GM23338 (cell line): ENCODE results near the gene GUCD1. TPM values are rescaled to one million over a fixed set of nuclear protein-coding genes. Genes with fewer than 3 reads are reported as not detected.
A peak's percentile ranks its signal among the peaks of the same experiment; 100 is the strongest.

ENCODE experiments used
- ATAC-seq: fragments of 200-7000 bp; cut with Tn5 transposase; 3 replicates; pipeline ENCODE4 v1.9.1; 2020
- DNase-seq: peaks from one replicate; pipeline ENCODE4 v3.0.0-alpha.2; 2015; ENCODE audit warnings: low spot score
- H2AFZ ChIP-seq: fragments of 200-600 bp; sonication (generic); 2 replicates; pipeline ENCODE4 v1.8.0; 2016; ENCODE audit warnings: antibody characterized with exemption, mild to moderate bottlenecking, moderate library complexity
- H3F3A ChIP-seq: fragments of 200-600 bp; sonication (generic); replicated peaks from 2 replicates; pipeline ENCODE4 v1.8.0; 2017; ENCODE audit warnings: antibody characterized with exemption, mixed run types, low read depth
- H3K27ac ChIP-seq: fragments of 200-600 bp; sonication (generic); 2 replicates; pipeline ENCODE4 v1.6.1; 2016; ENCODE audit warnings: low read depth
- H3K27me3 ChIP-seq: fragments of 200-600 bp; sonication (generic); 2 replicates; pipeline ENCODE4 v1.8.0; 2016; ENCODE audit warnings: mild to moderate bottlenecking, mixed run types, moderate library complexity; ENCODE audit not compliant: insufficient read depth
- H3K36me3 ChIP-seq: fragments of 200-600 bp; sonication (generic); 2 replicates; pipeline ENCODE4 v1.8.0; 2016; ENCODE audit warnings: mild to moderate bottlenecking; ENCODE audit not compliant: insufficient read depth
- H3K4me1 ChIP-seq: fragments of 200-600 bp; sonication (generic); 2 replicates; pipeline ENCODE4 v1.8.0; 2016; ENCODE audit warnings: mild to moderate bottlenecking, moderate library complexity; ENCODE audit not compliant: insufficient read depth
- H3K4me2 ChIP-seq: fragments of 200-600 bp; sonication (generic); 2 replicates; pipeline ENCODE4 v1.7.1; 2017; ENCODE audit warnings: mixed run types
- H3K4me3 ChIP-seq: fragments of 200-600 bp; sonication (generic); 2 replicates; pipeline ENCODE4 v1.6.1; 2016; ENCODE audit warnings: mixed run types
- H3K79me2 ChIP-seq: fragments of 200-600 bp; sonication (generic); replicated peaks from 2 replicates; pipeline ENCODE4 v1.8.0; 2017; ENCODE audit warnings: mild to moderate bottlenecking; ENCODE audit not compliant: insufficient read depth
- H3K9me2 ChIP-seq: fragments of 200-600 bp; sonication (generic); 2 replicates; pipeline ENCODE4 v1.8.0; 2017; ENCODE audit not compliant: insufficient read depth
- H4K20me1 ChIP-seq: fragments of 200-600 bp; sonication (generic); replicated peaks from 2 replicates; pipeline ENCODE4 v1.8.0; 2017; ENCODE audit warnings: mild to moderate bottlenecking; ENCODE audit not compliant: insufficient read depth
- H3K27ac Mint-ChIP-seq: 2 replicates; pipeline ENCODE4 v1.8.0; 2020; ENCODE audit warnings: inconsistent platforms, mild to moderate bottlenecking, moderate library complexity, mixed read lengths
- H3K27me3 Mint-ChIP-seq: 3 replicates; pipeline ENCODE4 v1.8.0; 2022; ENCODE audit warnings: low read depth, mild to moderate bottlenecking, moderate library complexity, mixed read lengths, inconsistent platforms; ENCODE audit not compliant: insufficient read depth, poor library complexity
- H3K36me3 Mint-ChIP-seq: 3 replicates; pipeline ENCODE4 v1.8.0; 2021; ENCODE audit warnings: low read depth, mild to moderate bottlenecking, inconsistent platforms, moderate library complexity, mixed read lengths
- H3K4me1 Mint-ChIP-seq: 3 replicates; pipeline ENCODE4 v1.8.0; 2020; ENCODE audit warnings: mild to moderate bottlenecking, inconsistent platforms, mixed read lengths
- H3K4me3 Mint-ChIP-seq: 3 replicates; pipeline ENCODE4 v1.8.0; 2021; ENCODE audit warnings: moderate library complexity, mild to moderate bottlenecking, inconsistent platforms, mixed read lengths
- H3K9me3 Mint-ChIP-seq: 3 replicates; pipeline ENCODE4 v1.8.0; 2020; ENCODE audit warnings: moderate library complexity, mild to moderate bottlenecking, inconsistent platforms, mixed read lengths
- CREB1 ChIP-seq: fragments of 250-450 bp; sonication (Bioruptor Pico); IDR thresholded peaks from 2 replicates; pipeline ENCODE4 v1.5.0; 2020; ENCODE audit warnings: low read depth, mild to moderate bottlenecking, moderate library complexity
- CTCF ChIP-seq, 2 experiments: fragments of 200-600 bp in 1 of 2; sonication (generic) in 1 of 2; conservative IDR thresholded peaks; 2 replicates each; pipeline versions ENCODE4 v1.5.1 to v1.6.1; 2016 to 2017; ENCODE audit warnings: antibody characterized with exemption in 2 of 2, low read depth in 2 of 2, mild to moderate bottlenecking in 2 of 2, moderate library complexity in 1 of 2
- ETS1 ChIP-seq: IDR thresholded peaks from 2 replicates; pipeline ENCODE4 v1.6.1; 2016; ENCODE audit warnings: antibody characterized with exemption
- EZH2 ChIP-seq: fragments of 200-600 bp; sonication (generic); IDR thresholded peaks from one replicate; pipeline ENCODE4 v1.8.0; 2017; ENCODE audit warnings: antibody characterized with exemption, mild to moderate bottlenecking, low read depth; ENCODE audit not compliant: unreplicated experiment
- EZH2phosphoT487 ChIP-seq: fragments of 200-600 bp; sonication (generic); IDR thresholded peaks from one replicate; pipeline ENCODE4 v1.8.1; 2018; ENCODE audit warnings: antibody characterized with exemption; ENCODE audit not compliant: unreplicated experiment
- JUNB ChIP-seq: IDR thresholded peaks from one replicate; pipeline ENCODE4 v1.6.1; 2016; ENCODE audit warnings: antibody characterized with exemption; ENCODE audit not compliant: unreplicated experiment
- NANOG ChIP-seq: IDR thresholded peaks from 2 replicates; pipeline ENCODE4 v1.6.1; 2016; ENCODE audit warnings: antibody characterized with exemption, borderline replicate concordance
- POLR2AphosphoS5 ChIP-seq: IDR thresholded peaks from 2 replicates; pipeline ENCODE4 v1.6.1; 2016; ENCODE audit warnings: antibody characterized with exemption, low read depth
- REST ChIP-seq: IDR thresholded peaks from one replicate; pipeline ENCODE4 v1.6.1; 2018; ENCODE audit warnings: antibody characterized with exemption; ENCODE audit not compliant: unreplicated experiment
- STAT1 ChIP-seq: IDR thresholded peaks from one replicate; pipeline ENCODE4 v1.6.1; 2016; ENCODE audit warnings: antibody characterized with exemption; ENCODE audit not compliant: unreplicated experiment
- ZNF114 ChIP-seq: fragments of 250-450 bp; sonication (Bioruptor Pico); IDR thresholded peaks from 2 replicates; pipeline ENCODE4 v1.5.0; 2020; ENCODE audit warnings: mild to moderate bottlenecking, moderate library complexity
- ZNF331 ChIP-seq: fragments of 250-450 bp; sonication (Bioruptor Pico); IDR thresholded peaks from 2 replicates; pipeline ENCODE4 v1.5.0; 2020; ENCODE audit warnings: low read depth, mild to moderate bottlenecking, moderate library complexity
- ZNF462 ChIP-seq: fragments of 250-450 bp; sonication (Bioruptor Pico); IDR thresholded peaks from 2 replicates; pipeline ENCODE4 v1.5.0; 2020; ENCODE audit warnings: mild to moderate bottlenecking, moderate library complexity
- polyA plus RNA-seq: library from polyadenylated mRNA; unstranded; fragments of >200 nt; fragmentation: Nextera tagmentation; extraction: Ambion mirVana; gene quantifications from 2 replicates; pipeline ENCODE4 v1.2.1, GENCODE V29; 2016
- total RNA-seq: library from RNA; depleted of rRNA; stranded (reverse); fragments of >200 nt; shearing (Covaris generic); gene quantifications from 2 replicates; pipeline ENCODE4 v1.2.3, GENCODE V29; 2014

GUCD1 gene
- total and polyA plus RNA-seq, 2 experiments from 2014 or later = 39.0 to 106 TPM

DNA sequence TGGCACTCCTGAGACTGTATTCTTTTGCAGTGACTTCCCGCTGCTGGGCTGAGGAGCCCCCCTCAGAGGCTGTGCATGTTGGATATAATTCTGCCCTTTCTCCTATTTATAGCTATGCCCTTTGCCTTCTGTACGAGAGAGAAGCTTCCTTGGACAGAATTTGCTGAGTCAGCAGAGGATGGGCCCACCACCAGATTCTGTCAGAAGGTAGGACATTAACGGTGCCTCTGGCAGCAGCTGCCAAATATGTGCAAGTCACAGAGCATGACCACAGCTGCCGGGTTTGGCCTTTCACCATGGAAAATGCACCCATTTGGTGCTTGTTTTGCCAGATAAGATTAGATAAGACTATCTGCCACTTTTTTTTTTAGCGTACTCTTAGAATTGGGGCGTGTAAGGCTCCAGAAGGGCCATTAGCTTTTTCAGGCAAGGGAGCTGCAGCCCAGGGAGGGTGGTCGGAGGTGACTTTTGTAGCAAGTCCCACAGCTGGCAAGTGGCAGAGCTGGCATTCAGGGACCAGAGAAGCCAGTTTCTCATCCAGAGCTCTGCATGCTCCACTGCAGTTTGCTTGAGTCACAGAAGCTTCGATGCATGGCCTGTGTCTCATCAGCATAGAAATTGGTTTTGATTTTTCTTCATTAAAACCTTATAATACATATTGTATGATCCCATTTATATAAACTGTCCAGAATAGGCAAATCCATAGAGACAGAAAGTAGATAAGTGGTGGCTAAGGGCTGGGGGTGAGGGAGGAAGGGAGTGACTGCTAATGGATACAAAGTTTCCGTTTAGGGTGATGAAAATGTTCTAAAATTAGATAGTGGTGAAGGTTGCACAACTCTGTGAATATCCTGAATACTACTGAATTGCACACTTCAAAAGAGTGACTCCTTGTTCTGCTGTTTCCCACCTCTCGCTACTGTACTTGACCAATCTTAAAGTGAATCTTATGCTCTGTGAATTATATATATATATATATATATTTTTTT is 44.0 kb downstream of the GUCD1 start:
- peaks cover 13% of the 10 kb centered on the region for H3K27me3 Mint-ChIP-seq
- no peaks in the 10 kb centered on the region for H3K79me2 ChIP-seq
- no peak overlapping the region for H3K4me3 ChIP-seq
- ATAC-seq (no peak), DNase-seq (no peak)
- no peaks in the 10 kb centered on the region for H4K20me1 ChIP-seq
- no peaks in the 10 kb centered on the region for H3K36me3 ChIP-seq
- peaks cover 25% of the 10 kb centered on the region for H3K4me1 Mint-ChIP-seq
- 0 out of 2 replicates have a peak overlapping the region, but pooled peaks have one; percentile 1 for H2AFZ ChIP-seq
- TF ChIP-seq EZH2phosphoT487 (no peak), POLR2AphosphoS5 (no peak), JUNB (no peak), EZH2 (no peak), ZNF462 (no peak), STAT1 (no peak), ZNF114 (no peak), CTCF (conservative IDR thresholded peaks at IDR 0.05; ENCODE audit: low read depth in 2 of 2) (no peak), CREB1 (no peak), ETS1 (no peak), ZNF331 (CRISPR knock-in tag) (no peak), REST (no peak), NANOG (no peak)
- H3K36me3 Mint-ChIP-seq = no peaks in the 10 kb centered on the region
- H3K4me2 ChIP-seq = no peak overlapping the region
- 0 out of 2 replicates have a peak, but pooled peaks cover 7% of the 10 kb centered on the region for H3K9me2 ChIP-seq
- H3K9me3 Mint-ChIP-seq = no peaks in the 10 kb centered on the region
- H3K27me3 ChIP-seq = no peaks in the 10 kb centered on the region
- peaks cover 18% of the 10 kb centered on the region for H3K4me1 ChIP-seq
- H3K27ac Mint-ChIP-seq = no peak overlapping the region; the same call in 1 of the 2 replicates
- H3K27ac ChIP-seq = no peak overlapping the region
- H3F3A ChIP-seq = no peaks in the 10 kb centered on the region; the same call in 1 of the 2 replicates
- H3K4me3 Mint-ChIP-seq = no peak overlapping the region
